ENCODE measurements around the gene CIRBP. TPM values are rescaled to one million over a fixed set of nuclear protein-coding genes. Genes with fewer than 3 reads are reported as not detected.

CIRBP gene
- total RNA-seq, 2 experiments from 2014 or later, result 278 to 309 TPM

DNA sequence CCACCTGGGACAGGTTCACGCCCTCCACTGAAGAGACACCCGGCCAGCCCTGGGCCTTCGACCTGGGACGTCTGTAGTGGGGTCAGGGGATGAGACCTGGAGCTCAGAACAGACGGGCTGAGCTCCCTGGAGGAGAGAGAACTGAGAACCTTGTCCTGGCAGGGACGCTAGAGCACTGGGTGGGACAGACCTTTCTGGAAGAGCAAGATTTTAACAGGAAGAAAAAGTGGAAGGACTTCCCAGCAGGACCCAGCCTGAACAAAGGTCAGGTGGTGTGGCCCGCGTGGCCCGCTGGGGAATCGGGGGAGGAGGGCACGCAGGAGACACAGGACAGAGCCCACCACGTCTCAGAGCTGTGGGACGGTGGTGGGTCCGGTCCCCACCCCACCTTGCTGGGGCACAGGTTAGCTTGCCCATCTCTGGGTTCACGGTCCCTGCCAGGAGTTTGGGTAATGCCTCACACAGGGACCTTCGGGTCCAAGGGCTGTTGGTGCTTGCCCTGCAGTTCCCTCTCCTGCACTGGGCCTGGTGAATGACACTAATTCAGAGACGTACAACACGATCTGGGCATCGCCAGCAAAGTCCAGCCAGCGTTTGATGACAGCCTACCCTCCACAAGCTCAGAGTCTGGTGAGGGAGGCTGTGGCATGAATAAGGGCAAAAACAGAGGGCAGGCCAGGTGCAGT lies 15.3 kb downstream of the CIRBP start:
- POLR2A ChIA-PET, result no interaction called here

DNA sequence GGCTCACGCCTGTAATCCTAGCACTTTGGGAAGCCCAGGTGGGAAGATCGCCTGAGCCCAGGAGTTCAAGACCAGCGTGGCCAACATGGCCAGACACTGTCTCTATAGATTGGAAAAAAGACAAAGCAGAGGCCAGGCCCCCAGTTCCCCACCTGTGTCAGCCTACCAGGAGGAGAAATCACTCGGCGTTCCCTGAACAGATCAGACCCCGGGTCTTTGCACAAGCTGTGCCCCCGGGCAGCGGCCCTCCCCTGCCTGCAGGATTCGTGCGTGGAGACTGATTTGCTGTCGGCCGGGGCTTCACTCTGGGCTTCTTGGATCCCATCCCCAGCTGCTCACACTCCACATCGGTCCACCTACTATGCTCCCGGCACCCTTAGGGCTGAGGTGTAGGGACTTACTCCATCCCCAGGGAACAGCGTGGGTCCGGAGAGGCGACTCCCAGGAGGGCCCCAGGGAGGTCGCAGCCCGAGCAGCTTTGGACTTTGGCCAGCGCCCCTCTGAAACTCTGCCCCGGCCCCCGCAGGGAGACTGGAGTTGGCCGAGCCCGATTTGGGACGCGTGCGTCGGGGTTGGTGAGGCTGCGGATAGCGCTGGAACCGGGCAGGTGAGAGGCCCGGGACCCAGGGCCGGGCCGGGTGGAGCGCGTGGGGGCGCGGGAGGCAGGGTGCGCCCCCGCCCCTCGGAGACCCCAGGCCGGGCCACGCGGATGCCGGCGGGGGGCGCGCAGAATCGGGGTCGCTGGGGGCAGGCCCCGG lies 16.0 kb downstream of the CIRBP start:
- Histone ChIP-seq H3K9me3 (ENCODE audit: low read length) (no peaks in the 10 kb centered on the region), H3K36me3 (ENCODE audit: insufficient read depth, low read length) (peaks cover 9% of the 10 kb centered on the region), H3K9me2 (ENCODE audit: insufficient read depth, low read length) (no peaks in the 10 kb centered on the region), H3K79me2 (ENCODE audit: insufficient read depth, low read depth, low read length) (no peaks in the 10 kb centered on the region), H3K4me2 (ENCODE audit: low read length) (no peak overlapping the region), H3K4me1 (ENCODE audit: insufficient read depth, low read length, poor library complexity, severe bottlenecking) (no peaks in the 10 kb centered on the region), H2AFZ (ENCODE audit: low read length) (no peak overlapping the region), H3K27ac (ENCODE audit: low read depth, low read length, poor library complexity, severe bottlenecking) (no peak overlapping the region), H3K4me3 (ENCODE audit: low read depth, low read length, poor library complexity, severe bottlenecking) (no peak overlapping the region), H4K20me1 (ENCODE audit: insufficient read depth, low read length) (no peaks in the 10 kb centered on the region)
- CTCF ChIA-PET (ENCODE audit: unreplicated experiment), result no interaction called here
- POLR2A ChIA-PET, result no interaction called here
- intact Hi-C loops (cut with micrococcal nuclease; ENCODE audit: unreplicated experiment), result no loop called here
- DNase-seq (ENCODE audit: low spot score), result no peak
- BruUV-seq (replicated peaks), result no TSS peak
- no peak for TF ChIP-seq EZH2phosphoT487 (IDR thresholded peaks at IDR 0.05; ENCODE audit: borderline replicate concordance, low read depth, low read length)
- TF ChIP-seq, protein P1, sequence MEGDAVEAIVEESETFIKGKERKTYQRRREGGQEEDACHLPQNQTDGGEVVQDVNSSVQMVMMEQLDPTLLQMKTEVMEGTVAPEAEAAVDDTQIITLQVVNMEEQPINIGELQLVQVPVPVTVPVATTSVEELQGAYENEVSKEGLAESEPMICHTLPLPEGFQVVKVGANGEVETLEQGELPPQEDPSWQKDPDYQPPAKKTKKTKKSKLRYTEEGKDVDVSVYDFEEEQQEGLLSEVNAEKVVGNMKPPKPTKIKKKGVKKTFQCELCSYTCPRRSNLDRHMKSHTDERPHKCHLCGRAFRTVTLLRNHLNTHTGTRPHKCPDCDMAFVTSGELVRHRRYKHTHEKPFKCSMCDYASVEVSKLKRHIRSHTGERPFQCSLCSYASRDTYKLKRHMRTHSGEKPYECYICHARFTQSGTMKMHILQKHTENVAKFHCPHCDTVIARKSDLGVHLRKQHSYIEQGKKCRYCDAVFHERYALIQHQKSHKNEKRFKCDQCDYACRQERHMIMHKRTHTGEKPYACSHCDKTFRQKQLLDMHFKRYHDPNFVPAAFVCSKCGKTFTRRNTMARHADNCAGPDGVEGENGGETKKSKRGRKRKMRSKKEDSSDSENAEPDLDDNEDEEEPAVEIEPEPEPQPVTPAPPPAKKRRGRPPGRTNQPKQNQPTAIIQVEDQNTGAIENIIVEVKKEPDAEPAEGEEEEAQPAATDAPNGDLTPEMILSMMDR (conservative IDR thresholded peaks at IDR 0.05; ENCODE audit: low read length), result no peak

More for the DNA sequence above, 15.3 kb downstream of the CIRBP start:
- Histone ChIP-seq H3K4me2 (ENCODE audit: low read length) (no peak overlapping the region), H4K20me1 (ENCODE audit: insufficient read depth, low read length) (no peaks in the 10 kb centered on the region), H3K4me3 (ENCODE audit: low read depth, low read length, poor library complexity, severe bottlenecking) (no peak overlapping the region), H3K79me2 (ENCODE audit: insufficient read depth, low read depth, low read length) (no peaks in the 10 kb centered on the region), H3K27ac (ENCODE audit: low read depth, low read length, poor library complexity, severe bottlenecking) (no peak overlapping the region), H3K36me3 (ENCODE audit: insufficient read depth, low read length) (peaks cover 16% of the 10 kb centered on the region), H3K4me1 (ENCODE audit: insufficient read depth, low read length, poor library complexity, severe bottlenecking) (no peaks in the 10 kb centered on the region), H2AFZ (ENCODE audit: low read length) (no peak overlapping the region), H3K9me3 (ENCODE audit: low read length) (no peaks in the 10 kb centered on the region), H3K9me2 (ENCODE audit: insufficient read depth, low read length) (no peaks in the 10 kb centered on the region)
- DNase-seq (ENCODE audit: low spot score), result no peak
- TF ChIP-seq, protein P1 (conservative IDR thresholded peaks at IDR 0.05; ENCODE audit: low read length), result no peak
- no peak for TF ChIP-seq EZH2phosphoT487 (IDR thresholded peaks at IDR 0.05; ENCODE audit: borderline replicate concordance, low read depth, low read length)
- no TSS peak for BruUV-seq (replicated peaks)
- CTCF ChIA-PET (ENCODE audit: unreplicated experiment), result no interaction called here
- intact Hi-C loops (cut with micrococcal nuclease; ENCODE audit: unreplicated experiment), result no loop called here

All from OCI-LY7 (cell line).